ENCODE results near the gene ATP6V0E2.

ATP6V0E2 gene

GRCh38 chr7:149864023-149864422 is 9.7 kb upstream of the ATP6V0E2 start:
- no peak overlapping the region for H3K4me3 ChIP-seq (ENCODE audit: low read length)
- TF ChIP-seq ZNF274 (IDR thresholded peaks at IDR 0.05; ENCODE audit: low read depth, low read length): no peak

GRCh38 chr7:149864751-149865150 is 9.0 kb upstream of the ATP6V0E2 start:
- no peak overlapping the region for H3K4me3 ChIP-seq (ENCODE audit: low read length)
- no peak for TF ChIP-seq ZNF274 (IDR thresholded peaks at IDR 0.05; ENCODE audit: low read depth, low read length)

- TF ChIP-seq ZNF274 (IDR thresholded peaks at IDR 0.05; ENCODE audit: low read depth, low read length): no peak
- H3K4me3 ChIP-seq (ENCODE audit: low read length): no peak overlapping the region
Observed at GRCh38 chr7:149865437-149865836, 8.3 kb upstream of the ATP6V0E2 start.

GRCh38 chr7:149866139-149866778 is 7.5 kb upstream of the ATP6V0E2 start:
- H3K4me3 ChIP-seq (ENCODE audit: low read length): no peak overlapping the region
- TF ChIP-seq ZNF274 (IDR thresholded peaks at IDR 0.05; ENCODE audit: low read depth, low read length): no peak

GRCh38 chr7:149866779-149867447 is 6.9 kb upstream of the ATP6V0E2 start:
- no peak for TF ChIP-seq ZNF274 (IDR thresholded peaks at IDR 0.05; ENCODE audit: low read depth, low read length)
- H3K4me3 ChIP-seq (ENCODE audit: low read length): no peak overlapping the region

GRCh38 chr7:149867762-149868622 is 5.8 kb upstream of the ATP6V0E2 start:
- H3K4me3 ChIP-seq (ENCODE audit: low read length): no peak overlapping the region
- no peak for TF ChIP-seq ZNF274 (IDR thresholded peaks at IDR 0.05; ENCODE audit: low read depth, low read length)

GRCh38 chr7:149868623-149869290 is 5.0 kb upstream of the ATP6V0E2 start:
- no peak overlapping the region for H3K4me3 ChIP-seq (ENCODE audit: low read length)
- no peak for TF ChIP-seq ZNF274 (IDR thresholded peaks at IDR 0.05; ENCODE audit: low read depth, low read length)

GRCh38 chr7:149869291-149869650 is 4.5 kb upstream of the ATP6V0E2 start:
- no peak overlapping the region for H3K4me3 ChIP-seq (ENCODE audit: low read length)
- TF ChIP-seq ZNF274 (IDR thresholded peaks at IDR 0.05; ENCODE audit: low read depth, low read length): no peak

GRCh38 chr7:149869867-149870266 is 3.9 kb upstream of the ATP6V0E2 start:
- no peak overlapping the region for H3K4me3 ChIP-seq (ENCODE audit: low read length)
- no peak for TF ChIP-seq ZNF274 (IDR thresholded peaks at IDR 0.05; ENCODE audit: low read depth, low read length)

- TF ChIP-seq ZNF274 (IDR thresholded peaks at IDR 0.05; ENCODE audit: low read depth, low read length): no peak
- H3K4me3 ChIP-seq (ENCODE audit: low read length): no peak overlapping the region
Observed at GRCh38 chr7:149870274-149870673, 3.5 kb upstream of the ATP6V0E2 start.

GRCh38 chr7:149870701-149871483 is 2.9 kb upstream of the ATP6V0E2 start:
- no peak for TF ChIP-seq ZNF274 (IDR thresholded peaks at IDR 0.05; ENCODE audit: low read depth, low read length)
- no peak overlapping the region for H3K4me3 ChIP-seq (ENCODE audit: low read length)

GRCh38 chr7:149871576-149871975 is 2.2 kb upstream of the ATP6V0E2 start:
- no peak overlapping the region for H3K4me3 ChIP-seq (ENCODE audit: low read length)
- no peak for TF ChIP-seq ZNF274 (IDR thresholded peaks at IDR 0.05; ENCODE audit: low read depth, low read length)

GRCh38 chr7:149872419-149873073 is 1.2 kb upstream of the ATP6V0E2 start:
- no peak for TF ChIP-seq ZNF274 (IDR thresholded peaks at IDR 0.05; ENCODE audit: low read depth, low read length)
- H3K4me3 ChIP-seq (ENCODE audit: low read length): peak overlapping the region; percentile 75; the same call in 1 of the 2 replicates
